Mesenteric fat pad (tissue), 1 donor: ENCODE data around the gene UGT1A5. TPM values are rescaled to one million over a fixed set of nuclear protein-coding genes. Genes with fewer than 3 reads are reported as not detected.

Experiments
- DNase-seq: peaks from one replicate; pipeline ENCODE4 v3.0.0-alpha.2; 2020; ENCODE audit warnings: low spot score
- total RNA-seq: library from RNA; stranded (reverse); fragmentation: NEBNext Ultra II Directional; extraction: Animal tissue kit (Norgen Biotek cat#: 25700); gene quantifications from one replicate; pipeline ENCODE4 v1.2.1, GENCODE V29; 2021
- donor health status: DM: yes; HTN: yes; CAD: no.

Gene UGT1A5
- total RNA-seq, 1 donor from 2014 or later: not detected

DNA sequence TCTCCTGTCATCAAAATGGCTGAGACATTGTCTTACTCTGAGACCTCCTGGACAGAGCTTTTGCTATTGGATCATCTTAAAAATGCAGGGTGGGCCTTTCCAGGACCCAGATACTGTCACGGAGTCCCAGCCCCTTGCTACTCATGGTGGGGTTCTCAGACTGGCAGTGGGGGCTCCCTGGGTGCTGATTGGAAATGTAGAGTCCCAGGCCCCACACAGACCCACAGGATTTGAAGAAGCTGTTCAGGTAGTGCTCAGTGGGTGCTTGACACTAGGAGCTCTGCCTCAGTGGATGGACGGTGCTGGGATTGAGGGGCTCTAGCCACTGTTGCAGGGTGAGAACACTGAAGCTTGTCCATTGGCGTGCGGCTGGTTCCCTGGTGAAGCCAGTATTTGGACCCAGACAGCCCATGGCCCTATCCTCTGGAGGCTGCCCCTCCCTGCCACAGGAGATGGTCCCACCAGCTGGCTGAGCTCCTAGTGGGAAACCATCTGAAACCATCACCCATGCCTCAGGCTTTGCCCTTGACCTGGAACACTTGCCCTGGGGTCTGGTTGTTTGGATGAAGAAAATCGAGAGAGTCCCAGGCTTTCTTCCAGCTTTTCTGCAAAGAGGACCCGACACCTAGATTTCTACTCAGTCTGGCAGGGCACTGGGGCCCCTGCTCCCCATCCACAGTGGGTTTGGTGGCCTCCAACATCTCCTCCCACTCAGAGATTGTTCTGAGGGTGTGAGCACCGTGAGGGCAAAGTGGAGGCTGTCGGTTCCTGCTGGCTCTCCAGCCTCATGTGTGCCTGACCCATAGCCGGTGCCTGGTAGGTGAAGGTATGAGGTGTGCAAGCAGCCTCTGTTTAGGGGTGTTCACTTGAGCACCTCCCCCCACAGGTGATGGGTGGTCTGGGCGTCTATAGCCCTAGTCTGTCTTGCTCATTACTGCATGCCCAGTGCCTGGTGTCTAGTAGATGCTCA lies 95.5 kb downstream of the UGT1A5 start:
- peak; percentile 62 for DNase-seq

DNA sequence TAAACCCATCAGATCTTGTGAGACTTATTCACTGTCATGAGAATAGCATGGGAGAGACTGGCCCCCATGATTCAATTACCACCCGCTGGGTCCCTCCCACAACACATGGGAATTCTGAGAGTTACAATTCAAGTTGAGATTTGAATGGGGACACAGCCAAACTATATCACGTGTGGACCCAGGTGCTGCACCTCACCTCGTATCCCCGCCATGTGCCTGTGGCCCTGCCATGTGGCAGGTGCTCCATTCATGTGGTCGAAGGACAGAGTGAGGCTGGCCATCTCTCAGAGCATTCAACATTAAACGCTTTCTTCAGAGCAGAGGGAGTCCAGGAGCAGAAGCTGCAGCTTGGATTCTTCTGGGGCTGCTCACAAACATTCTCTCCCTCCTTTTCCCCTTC lies 97.7 kb downstream of the UGT1A5 start:
- DNase-seq: no peak

DNA sequence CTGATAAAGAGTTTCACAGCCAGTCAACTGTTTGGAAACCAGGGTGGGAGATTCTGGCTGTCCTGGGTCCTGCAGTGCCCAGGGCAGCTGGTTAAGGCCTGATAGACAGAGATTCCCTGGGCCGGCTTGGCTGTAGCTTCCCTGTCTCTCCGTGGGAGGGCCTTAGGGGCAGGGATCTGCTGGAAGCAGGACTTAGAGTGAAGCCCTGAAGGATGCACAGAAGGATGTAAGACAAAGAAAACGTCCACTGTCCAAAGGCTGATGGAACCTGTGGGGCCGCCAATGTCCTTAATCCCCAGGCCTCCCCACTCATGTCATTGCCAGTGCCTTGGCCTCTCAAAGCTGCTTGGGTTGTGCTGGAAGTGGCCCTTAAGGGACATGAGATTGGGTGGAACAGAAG lies 98.4 kb downstream of the UGT1A5 start:
- DNase-seq: no peak

DNA sequence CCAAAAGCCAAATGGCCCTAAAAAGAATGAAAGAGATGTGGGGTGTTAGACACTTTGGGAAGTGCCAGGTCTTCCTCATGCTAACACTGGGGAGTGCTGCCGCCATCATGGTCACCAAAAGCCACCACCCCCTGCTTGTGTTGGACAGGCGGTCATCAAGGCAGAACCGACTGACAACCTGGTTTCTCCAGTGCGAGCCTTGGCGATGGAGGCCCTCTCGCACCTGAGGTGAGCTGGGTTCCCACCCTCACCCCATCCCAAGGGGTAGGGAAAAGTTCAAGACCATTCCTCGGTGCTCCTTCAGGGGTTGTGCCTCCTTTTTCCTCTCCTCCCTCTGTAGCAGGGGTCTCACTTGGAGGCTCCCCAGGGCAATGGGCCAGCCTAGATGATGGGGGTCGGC lies 99.0 kb downstream of the UGT1A5 start:
- peak; percentile 77 for DNase-seq

DNA sequence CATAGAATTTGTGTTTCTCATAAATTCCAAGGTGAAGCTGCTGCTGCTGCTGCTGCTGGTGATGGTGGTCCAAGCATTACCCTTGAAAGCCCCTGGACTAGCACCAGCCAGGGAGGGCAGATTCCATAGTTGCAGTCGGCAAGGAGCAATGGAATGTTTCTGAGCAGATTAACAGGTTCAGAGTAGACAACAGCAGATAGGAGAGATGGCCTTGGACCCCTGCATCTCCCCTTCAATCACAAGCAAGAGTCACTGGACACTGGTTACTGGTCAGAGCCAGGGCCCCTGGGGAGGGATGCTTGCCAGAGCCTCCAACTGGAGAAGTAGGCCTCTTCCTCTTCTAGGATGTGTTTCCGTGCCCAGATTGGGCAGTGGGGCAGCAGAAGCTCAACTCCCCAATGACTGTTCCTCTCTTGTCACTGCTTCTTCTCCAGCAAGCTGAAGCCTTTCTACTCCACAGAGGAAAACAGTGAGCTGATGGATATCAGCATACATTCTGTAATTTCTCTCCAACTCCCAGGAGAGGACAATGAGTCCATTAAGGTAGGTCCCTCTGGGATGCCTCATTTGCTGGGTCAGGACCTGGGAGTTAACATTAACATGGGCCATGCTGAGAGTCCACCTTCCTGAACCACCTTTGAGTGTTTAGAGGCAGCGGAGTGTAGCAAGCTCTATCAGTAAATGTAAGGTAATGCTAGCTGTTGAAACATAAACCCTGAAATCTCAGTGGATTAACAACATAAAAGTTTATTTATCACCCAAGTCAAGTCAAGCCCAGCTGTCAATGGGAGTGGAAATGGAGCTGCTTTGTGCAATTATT lies 100.7 kb downstream of the UGT1A5 start:
- peak; percentile 28 for DNase-seq

DNA sequence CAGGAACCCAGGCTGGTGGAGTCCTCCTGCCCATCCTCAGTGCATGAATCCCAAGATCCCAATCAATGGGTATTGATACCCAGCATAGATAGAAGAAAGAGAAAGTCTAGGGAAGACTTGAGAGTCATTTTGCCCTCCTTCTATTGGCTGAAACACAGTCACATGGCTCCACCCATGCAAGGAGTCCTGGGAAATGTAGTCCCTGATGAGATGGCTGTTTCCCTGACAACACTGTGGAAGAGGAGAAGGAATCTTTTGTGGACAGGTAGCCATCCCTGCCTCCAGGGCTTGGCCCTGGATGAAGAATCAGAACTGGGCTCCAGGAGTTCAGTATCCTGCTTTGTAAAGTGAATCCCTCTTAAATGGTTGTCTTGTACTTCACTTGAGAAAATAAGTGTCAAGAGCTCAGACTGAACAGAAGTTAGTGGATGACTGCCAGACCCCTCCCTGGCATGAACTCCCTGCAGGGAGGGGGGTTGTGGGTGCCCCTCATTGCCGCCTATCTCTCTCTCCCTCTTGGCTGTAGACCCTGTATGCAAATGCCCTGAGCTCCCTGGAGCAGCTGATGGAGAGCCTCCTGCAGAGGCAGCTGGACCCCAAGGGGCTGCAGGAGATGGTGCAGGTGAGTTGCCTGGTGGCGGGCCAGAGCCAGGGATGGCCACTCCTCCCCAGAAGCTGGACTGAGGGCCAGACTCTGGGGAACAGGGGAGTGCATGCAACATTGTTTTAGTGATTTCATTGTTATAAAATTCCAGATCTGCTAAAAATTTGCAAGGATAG lies 101.5 kb downstream of the UGT1A5 start:
- peak; percentile 76 for DNase-seq

DNA sequence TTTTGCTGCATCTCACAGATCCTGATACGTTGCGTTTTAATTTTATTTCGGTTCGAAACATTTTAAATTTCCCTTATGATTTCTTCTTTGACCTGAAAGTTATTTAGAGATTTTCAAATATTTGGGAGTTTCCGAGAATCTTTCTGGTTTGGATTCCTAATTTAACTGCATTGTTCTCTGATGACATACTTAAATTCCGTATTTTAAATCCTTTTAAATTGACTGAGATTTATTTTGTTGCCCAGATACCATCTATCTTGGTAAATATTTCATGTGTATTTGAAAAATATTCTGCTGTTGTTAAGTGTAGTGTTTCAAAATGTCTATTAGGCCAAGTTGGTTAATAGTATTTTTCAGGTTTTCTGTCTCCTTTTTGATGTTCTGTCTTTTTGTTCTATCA lies 103.2 kb downstream of the UGT1A5 start:
- DNase-seq: no peak

DNA sequence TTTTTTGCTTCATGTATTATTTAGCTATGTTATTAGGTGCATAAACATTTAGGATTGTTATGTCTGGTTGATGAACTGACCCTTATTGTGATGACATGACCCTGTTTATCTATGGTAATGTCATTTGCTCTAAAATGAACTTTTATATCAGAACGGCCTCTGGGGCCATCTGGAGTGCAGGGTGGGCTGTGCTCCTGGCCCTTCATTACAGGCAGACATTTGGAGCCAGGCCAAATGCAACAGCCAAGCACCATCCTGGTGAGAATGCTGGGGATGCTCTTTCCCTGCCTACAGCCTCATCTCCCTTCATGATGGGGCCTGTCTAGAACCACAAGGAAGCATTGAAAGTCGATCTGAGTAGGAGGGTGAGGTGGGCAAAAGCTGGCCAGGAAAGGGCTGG lies 103.6 kb downstream of the UGT1A5 start:
- no peak for DNase-seq

DNA sequence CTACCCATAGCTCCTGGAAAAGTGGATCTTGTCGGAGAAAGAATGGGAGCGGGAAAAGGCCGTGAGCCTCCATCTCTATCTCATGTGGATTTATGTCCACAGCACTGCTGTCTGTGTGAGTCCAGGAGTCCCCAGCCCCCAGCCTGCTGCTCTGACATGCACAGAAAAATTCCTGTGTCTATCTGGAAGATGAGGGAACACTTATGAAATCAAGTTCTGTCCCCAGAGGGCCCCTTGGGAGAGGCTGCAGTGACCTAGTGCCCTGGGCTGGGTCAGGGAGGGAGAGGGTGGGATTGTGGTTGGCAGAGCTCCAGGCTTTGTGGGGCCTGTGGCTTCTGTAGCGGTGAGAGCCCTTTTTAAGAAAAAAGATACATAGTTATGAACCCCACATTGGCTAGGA lies 104.1 kb downstream of the UGT1A5 start:
- DNase-seq: no peak

DNA sequence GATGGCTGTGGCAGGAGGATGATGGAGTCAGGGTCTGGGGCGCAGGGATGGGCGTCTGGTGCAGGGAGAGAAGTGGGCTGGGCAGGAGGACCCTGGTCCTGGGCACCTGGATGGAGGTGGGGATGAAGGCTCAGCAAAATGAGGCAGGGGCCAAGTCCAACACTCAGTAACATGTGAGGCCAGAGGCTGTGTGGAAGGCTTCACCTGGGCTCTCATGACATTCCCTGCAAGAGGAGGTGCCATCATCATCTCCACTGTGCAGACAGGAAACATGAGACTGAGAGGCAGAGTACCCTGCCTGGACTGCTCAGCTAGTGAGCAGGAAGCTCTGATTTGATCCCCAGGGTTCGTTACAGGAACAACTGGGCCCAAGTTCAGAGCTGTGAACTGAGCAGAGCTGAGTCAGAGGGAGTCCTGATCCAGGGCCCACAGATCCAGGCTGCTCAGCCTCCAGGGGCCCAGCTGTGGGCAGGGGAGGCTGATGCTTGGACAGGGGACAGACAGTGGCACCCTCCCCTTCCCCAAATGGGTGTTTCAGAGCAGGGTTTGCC lies 104.7 kb downstream of the UGT1A5 start:
- peak; percentile 60 for DNase-seq

DNA sequence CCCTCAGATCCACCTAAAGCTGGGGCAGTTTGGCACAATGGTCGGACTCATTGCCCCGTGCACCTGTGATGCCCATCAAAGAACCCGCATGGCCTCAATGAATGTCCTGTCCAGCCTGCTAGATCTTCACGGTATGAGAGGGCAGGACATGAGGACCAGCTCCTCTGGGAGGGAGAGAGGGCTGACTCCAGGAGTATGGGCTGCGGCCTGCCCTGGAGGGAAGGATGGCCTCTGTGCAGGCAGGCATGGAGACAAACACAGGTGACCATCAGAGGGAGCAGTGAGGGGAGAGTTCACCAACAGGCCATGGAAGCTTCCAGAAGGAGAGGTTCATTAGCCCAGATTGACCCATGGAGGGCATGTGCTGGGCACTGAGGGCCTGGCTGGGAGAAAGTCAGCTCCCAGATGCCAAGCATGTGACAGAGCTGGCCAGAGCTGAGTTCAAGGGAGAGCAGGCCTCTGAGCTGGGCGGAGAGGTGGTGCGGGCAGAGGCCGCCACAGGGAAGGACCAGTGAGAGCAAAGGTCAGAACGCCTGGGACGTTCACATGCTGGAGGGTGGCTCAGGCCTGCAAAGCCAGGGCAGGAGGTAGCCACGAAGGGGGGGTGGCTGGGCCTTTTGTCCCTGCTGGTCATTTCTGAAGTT lies 105.4 kb downstream of the UGT1A5 start:
- DNase-seq: peak; percentile 84

DNA sequence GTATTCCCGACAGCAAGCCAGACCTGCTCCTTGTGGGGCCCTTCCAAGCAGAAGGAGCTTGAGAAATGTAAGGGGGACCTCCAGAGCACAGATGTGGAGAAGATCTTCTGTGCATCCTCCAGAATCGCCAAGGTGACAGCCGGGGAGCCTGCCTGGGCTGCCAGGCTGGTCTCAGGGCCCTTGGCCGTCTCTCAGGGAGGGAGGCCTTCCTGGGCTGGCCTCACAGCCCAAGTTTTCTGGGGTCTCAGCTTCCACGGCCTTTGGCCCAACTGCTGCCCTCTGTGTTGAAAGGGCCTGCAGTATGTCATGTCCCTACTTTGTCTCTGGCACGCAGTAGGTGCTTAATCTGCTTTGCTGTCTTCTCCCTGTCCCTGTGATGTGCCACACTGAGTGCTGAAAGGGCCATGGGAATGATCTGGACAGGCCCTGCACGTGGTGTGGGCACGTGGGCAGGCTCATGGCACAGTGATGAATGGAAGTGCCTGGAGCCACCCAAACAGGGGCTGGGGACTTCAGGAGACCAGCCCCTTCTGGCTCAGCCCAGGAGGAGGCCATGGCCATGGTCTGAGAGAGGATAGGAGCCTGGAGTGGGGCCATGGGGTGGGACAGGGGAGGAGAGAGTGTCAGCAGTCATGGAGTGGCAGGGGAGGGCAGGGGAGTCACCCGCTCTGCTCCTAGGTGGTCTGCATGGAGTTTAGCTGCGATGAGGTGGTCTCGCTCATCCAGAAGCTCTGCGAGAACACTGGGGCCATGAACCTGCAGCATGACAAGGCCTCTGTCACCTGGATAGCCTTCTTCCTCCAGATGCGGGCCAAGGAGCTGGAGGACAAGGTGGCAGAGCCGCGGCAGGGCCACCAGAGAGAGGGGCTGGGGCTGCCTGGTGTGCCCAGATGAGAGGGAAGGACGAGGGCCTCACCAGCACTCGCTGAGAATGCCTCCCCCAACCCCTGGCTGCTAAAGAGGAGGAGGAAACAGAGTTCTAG lies 106.2 kb downstream of the UGT1A5 start:
- peak; percentile 57 for DNase-seq

DNA sequence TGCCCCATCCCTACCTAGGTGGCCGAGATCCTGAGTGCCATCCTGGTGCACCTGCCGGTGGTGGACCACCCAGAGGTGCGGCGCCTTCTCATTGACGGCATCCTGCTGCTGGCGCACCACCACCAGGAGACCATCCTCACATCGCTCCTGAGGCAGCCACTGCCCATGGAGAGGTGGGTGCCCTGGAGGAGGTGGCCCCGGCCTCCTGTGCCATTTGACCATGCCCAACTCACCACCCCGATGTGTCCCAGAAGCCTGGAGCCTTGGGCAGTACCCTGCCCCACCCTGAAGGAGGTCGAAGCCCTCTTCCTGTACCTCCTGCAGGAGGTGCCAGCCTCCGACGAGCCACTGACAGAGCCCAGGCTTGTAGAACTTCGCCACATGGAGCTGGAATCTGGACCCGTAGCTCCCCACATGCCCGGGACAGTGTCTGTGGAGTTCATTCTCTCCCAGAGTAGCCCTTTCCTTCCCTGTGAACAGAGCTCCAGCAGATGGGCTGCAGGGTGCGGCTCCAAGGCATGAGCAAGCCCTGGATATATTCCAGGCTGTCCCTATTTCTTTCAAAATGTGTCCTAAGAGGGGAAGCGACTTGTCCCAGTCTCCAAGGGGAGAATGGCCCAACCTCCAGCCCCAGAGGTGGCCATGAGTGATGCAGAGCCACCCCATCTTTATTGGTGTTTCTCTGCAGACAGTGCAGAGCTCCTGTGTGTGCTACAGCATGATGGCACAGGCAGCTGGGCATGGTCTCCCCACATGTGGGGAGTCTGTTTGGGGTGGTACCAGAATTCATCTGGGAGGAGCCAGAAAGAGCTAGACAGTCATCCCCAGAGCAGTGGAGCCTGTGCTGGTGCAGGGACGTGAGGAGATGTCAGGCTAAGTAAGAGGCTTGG lies 107.4 kb downstream of the UGT1A5 start:
- DNase-seq: peak; percentile 82

DNA sequence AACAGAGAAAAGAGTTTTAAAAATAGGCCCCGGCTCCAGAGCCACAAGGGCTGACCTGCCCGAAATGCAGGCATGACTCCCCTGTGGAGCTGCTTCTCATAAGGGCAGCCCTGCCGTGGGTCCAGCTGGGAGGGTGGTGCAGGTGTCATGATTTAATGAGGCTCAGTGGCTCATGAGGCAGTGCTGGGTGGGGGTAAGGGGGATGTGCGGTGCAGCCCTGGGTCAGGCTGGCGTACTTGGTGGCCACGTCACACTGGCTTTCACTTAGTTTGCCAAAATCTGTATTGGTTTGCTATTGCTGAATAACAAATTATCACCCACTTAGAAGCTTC lies 108.0 kb downstream of the UGT1A5 start:
- peak; percentile 47 for DNase-seq

DNA sequence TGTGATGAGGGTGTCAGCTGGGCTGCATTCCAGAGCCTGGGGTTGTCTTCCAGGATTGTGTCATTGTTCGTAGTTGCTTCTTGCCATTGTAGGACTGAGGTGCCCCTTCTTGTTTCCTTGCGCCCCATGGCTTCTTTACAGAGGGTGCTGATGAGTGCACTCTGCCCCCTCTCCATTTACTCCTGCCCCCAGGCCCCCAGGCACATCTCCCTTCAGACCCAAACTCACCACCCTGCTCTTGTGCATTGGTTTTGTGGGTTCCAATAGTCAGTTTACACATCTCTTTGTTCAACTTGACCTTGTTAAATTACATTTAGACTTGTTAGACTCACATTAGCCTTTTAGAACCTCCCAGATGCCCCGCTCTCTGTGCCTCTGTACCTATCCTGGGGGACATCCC lies 108.5 kb downstream of the UGT1A5 start:
- no peak for DNase-seq

DNA sequence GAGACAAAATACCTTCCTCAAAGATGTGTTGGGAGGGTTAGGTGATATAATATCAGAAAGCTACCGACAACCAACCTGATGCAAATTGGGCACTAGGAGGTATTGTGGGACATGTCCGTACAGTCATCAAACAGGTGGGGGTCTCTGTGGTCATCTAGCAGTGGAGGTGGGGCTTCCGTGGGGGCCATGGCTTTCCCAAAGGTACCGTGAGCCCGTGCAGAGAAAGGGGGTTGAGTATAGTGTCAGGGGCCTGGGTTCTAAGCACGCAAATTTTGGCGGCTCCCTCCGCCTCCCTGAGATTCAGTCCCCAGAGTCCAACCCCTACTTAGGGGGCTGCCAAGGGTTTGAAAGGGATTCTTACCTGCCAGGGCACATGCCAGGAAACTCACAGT lies 109.0 kb downstream of the UGT1A5 start:
- peak; percentile 71 for DNase-seq

DNA sequence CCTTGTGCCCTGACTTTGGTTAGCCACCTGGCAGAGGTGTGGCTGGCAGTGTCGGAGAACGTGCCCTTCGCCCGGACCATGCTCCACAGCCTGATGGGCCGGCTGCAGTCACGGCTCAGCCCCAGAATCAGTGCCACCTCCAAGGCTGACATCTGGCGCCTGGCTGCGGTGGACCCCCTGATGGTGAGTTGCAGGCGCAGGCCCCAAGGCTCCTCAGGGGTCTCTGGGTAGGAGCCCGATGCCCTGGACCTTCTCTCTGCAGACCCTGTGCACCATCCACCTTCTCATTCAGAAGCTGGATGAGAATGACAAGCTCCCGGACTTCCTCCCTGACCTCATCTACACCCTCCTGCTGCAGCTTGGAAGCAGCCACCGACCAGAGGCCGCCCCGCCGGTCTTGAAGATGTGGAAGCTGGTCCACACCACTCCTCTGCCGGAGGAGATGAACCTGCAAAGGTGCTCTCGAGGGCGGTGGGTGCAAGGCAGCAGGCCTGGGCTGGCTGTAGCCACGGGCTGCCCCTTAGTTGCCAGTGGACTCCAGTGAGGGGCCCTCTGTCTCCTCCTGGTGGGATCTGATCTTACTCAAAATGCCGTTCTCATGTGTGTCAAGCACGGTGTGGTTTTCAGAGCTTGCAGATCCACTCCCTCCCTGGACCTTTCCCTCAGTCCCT lies 109.5 kb downstream of the UGT1A5 start:
- DNase-seq: peak; percentile 85
